Activated CD8-positive, alpha-beta T cell treated with anti-CD3 and anti-CD28 coated beads, Interleukin-2, amount 10 ng/mL, durations not matched to agents 7 days and 5 days (primary cell): ENCODE results near the gene AMOT. TPM values are rescaled to one million over a fixed set of nuclear protein-coding genes. Genes with fewer than 3 reads are reported as not detected.

Experiments
- ATAC-seq: fragments of 150-1000 bp; cut with Tn5 transposase; one replicate; pipeline ENCODE4 v1.10.0; 2021; ENCODE audit warnings: moderate library complexity
- CTCF ChIA-PET: fragments of 350-600 bp; sonication (Branson Sonifier 250); formaldehyde crosslinking; loops from one replicate; lab custom pipeline; 2021; ENCODE audit warnings: antibody characterized with exemption; lab: Charles Lee
- POLR2A ChIA-PET: fragments of 350-600 bp; sonication (Branson Sonifier 250); formaldehyde crosslinking; loops from one replicate; lab custom pipeline; 2021; ENCODE audit warnings: antibody characterized with exemption; lab: Charles Lee
- DNase-seq: peaks from one replicate; pipeline ENCODE4 v3.0.0-alpha.2; 2020
- H3K27ac Mint-ChIP-seq: one replicate; pipeline ENCODE4 v1.8.0; 2021; ENCODE audit warnings: mild to moderate bottlenecking, mixed read lengths
- H3K27me3 Mint-ChIP-seq: one replicate; pipeline ENCODE4 v1.8.0; 2021; ENCODE audit warnings: low read depth, mixed read lengths
- H3K36me3 Mint-ChIP-seq: one replicate; pipeline ENCODE4 v1.8.0; 2021; ENCODE audit warnings: low read depth, mixed read lengths
- H3K4me1 Mint-ChIP-seq: one replicate; pipeline ENCODE4 v1.8.0; 2021; ENCODE audit warnings: low read depth, mixed read lengths
- H3K4me3 Mint-ChIP-seq: one replicate; pipeline ENCODE4 v1.8.0; 2021; ENCODE audit warnings: mild to moderate bottlenecking, mixed read lengths
- H3K9me3 Mint-ChIP-seq: one replicate; pipeline ENCODE4 v1.8.0; 2022; ENCODE audit warnings: mixed read lengths; ENCODE audit not compliant: insufficient read depth
- total RNA-seq, 2 experiments: library from RNA; stranded (reverse); gene quantifications; one replicate each; pipeline ENCODE4 v1.2.3, GENCODE V29; 2021

AMOT gene
- total RNA-seq, 2 experiments from 2014 or later, result 0.31 to 0.40 TPM

- no peaks in the 10 kb centered on the region for H3K9me3 Mint-ChIP-seq
- ATAC-seq (no peak), DNase-seq (no peak)
- H3K27me3 Mint-ChIP-seq, result no peaks in the 10 kb centered on the region
- ChIA-PET CTCF (no interaction called here), POLR2A (no interaction called here)
- H3K4me3 Mint-ChIP-seq, result no peak overlapping the region
- H3K4me1 Mint-ChIP-seq, result no peaks in the 10 kb centered on the region
- no peaks in the 10 kb centered on the region for H3K36me3 Mint-ChIP-seq
- no peak overlapping the region for H3K27ac Mint-ChIP-seq
These were observed 82.7 kb downstream of the AMOT start for GRCh38 chrX:112757946-112758345.

GRCh38 chrX:112753116-112753515, 87.5 kb downstream of the AMOT start:
- no peak for DNase-seq
- no peaks in the 10 kb centered on the region for H3K4me1 Mint-ChIP-seq
- H3K9me3 Mint-ChIP-seq, result no peaks in the 10 kb centered on the region
- ChIA-PET POLR2A (no interaction called here), CTCF (no interaction called here)
- no peak overlapping the region for H3K27ac Mint-ChIP-seq
- H3K4me3 Mint-ChIP-seq, result no peak overlapping the region
- no peak for ATAC-seq
- H3K27me3 Mint-ChIP-seq, result no peaks in the 10 kb centered on the region
- no peaks in the 10 kb centered on the region for H3K36me3 Mint-ChIP-seq

GRCh38 chrX:112751076-112751475, 89.6 kb downstream of the AMOT start:
- Mint-ChIP-seq H3K27ac (no peak overlapping the region), H3K9me3 (no peaks in the 10 kb centered on the region), H3K27me3 (no peaks in the 10 kb centered on the region), H3K4me1 (no peaks in the 10 kb centered on the region), H3K36me3 (no peaks in the 10 kb centered on the region), H3K4me3 (no peak overlapping the region)
- ATAC-seq (no peak), DNase-seq (no peak)
- ChIA-PET CTCF (no interaction called here), POLR2A (no interaction called here)

GRCh38 chrX:112746812-112747595, 93.6 kb downstream of the AMOT start:
- H3K4me1 Mint-ChIP-seq, result no peaks in the 10 kb centered on the region
- H3K36me3 Mint-ChIP-seq, result no peaks in the 10 kb centered on the region
- H3K27ac Mint-ChIP-seq, result no peak overlapping the region
- ATAC-seq (no peak), DNase-seq (no peak)
- no peaks in the 10 kb centered on the region for H3K9me3 Mint-ChIP-seq
- ChIA-PET POLR2A (no interaction called here), CTCF (no interaction called here)
- peaks cover 5% of the 10 kb centered on the region for H3K27me3 Mint-ChIP-seq
- no peak overlapping the region for H3K4me3 Mint-ChIP-seq

GRCh38 chrX:112738347-112739033, 102.1 kb downstream of the AMOT start:
- no peak for ATAC-seq
- no peaks in the 10 kb centered on the region for H3K36me3 Mint-ChIP-seq
- no peak overlapping the region for H3K27ac Mint-ChIP-seq
- peaks cover 5% of the 10 kb centered on the region for H3K4me1 Mint-ChIP-seq
- DNase-seq, result no peak
- peaks cover 8% of the 10 kb centered on the region for H3K27me3 Mint-ChIP-seq
- H3K4me3 Mint-ChIP-seq, result no peak overlapping the region
- H3K9me3 Mint-ChIP-seq, result no peaks in the 10 kb centered on the region
- POLR2A ChIA-PET, result no interaction called here
- CTCF ChIA-PET, result no interaction called here

- H3K9me3 Mint-ChIP-seq, result no peaks in the 10 kb centered on the region
- POLR2A ChIA-PET, result no interaction called here
- peaks cover 9% of the 10 kb centered on the region for H3K27me3 Mint-ChIP-seq
- CTCF ChIA-PET, result no interaction called here
- DNase-seq (no peak), ATAC-seq (no peak)
- H3K4me3 Mint-ChIP-seq, result no peak overlapping the region
- H3K4me1 Mint-ChIP-seq, result peaks cover 5% of the 10 kb centered on the region
- H3K36me3 Mint-ChIP-seq, result no peaks in the 10 kb centered on the region
- no peak overlapping the region for H3K27ac Mint-ChIP-seq
These were observed 104.3 kb downstream of the AMOT start for GRCh38 chrX:112736310-112736709.

- peaks cover 13% of the 10 kb centered on the region for H3K27me3 Mint-ChIP-seq
- H3K36me3 Mint-ChIP-seq, result no peaks in the 10 kb centered on the region
- ChIA-PET CTCF (no interaction called here), POLR2A (no interaction called here)
- H3K9me3 Mint-ChIP-seq, result no peaks in the 10 kb centered on the region
- DNase-seq (no peak), ATAC-seq (no peak)
- no peak overlapping the region for H3K4me3 Mint-ChIP-seq
- peaks cover 5% of the 10 kb centered on the region for H3K4me1 Mint-ChIP-seq
- H3K27ac Mint-ChIP-seq, result no peak overlapping the region
These were observed 105.5 kb downstream of the AMOT start for GRCh38 chrX:112735147-112735546.

GRCh38 chrX:112734290-112734689, 106.3 kb downstream of the AMOT start:
- Mint-ChIP-seq H3K27ac (no peak overlapping the region), H3K36me3 (no peaks in the 10 kb centered on the region), H3K4me1 (peaks cover 5% of the 10 kb centered on the region), H3K9me3 (no peaks in the 10 kb centered on the region), H3K27me3 (peaks cover 16% of the 10 kb centered on the region), H3K4me3 (no peak overlapping the region)
- ATAC-seq (no peak), DNase-seq (no peak)
- POLR2A ChIA-PET, result no interaction called here
- CTCF ChIA-PET, result no interaction called here

- H3K27me3 Mint-ChIP-seq, result peaks cover 16% of the 10 kb centered on the region
- no peaks in the 10 kb centered on the region for H3K4me1 Mint-ChIP-seq
- no peaks in the 10 kb centered on the region for H3K9me3 Mint-ChIP-seq
- no peaks in the 10 kb centered on the region for H3K36me3 Mint-ChIP-seq
- no peak overlapping the region for H3K27ac Mint-ChIP-seq
- POLR2A ChIA-PET, result no interaction called here
- H3K4me3 Mint-ChIP-seq, result no peak overlapping the region
- CTCF ChIA-PET, result no interaction called here
- no peak for ATAC-seq
- DNase-seq, result no peak
These were observed 108.8 kb downstream of the AMOT start for GRCh38 chrX:112731793-112732192.

Other genes with a start within 250 kb of the AMOT start
- gene LHFPL1, start 160.9 kb downstream of the AMOT start, total RNA-seq, result under 1 TPM; 0.37 to 0.63 TPM